ENCODE data around the gene NPIPB6.

Gene NPIPB6

DNA sequence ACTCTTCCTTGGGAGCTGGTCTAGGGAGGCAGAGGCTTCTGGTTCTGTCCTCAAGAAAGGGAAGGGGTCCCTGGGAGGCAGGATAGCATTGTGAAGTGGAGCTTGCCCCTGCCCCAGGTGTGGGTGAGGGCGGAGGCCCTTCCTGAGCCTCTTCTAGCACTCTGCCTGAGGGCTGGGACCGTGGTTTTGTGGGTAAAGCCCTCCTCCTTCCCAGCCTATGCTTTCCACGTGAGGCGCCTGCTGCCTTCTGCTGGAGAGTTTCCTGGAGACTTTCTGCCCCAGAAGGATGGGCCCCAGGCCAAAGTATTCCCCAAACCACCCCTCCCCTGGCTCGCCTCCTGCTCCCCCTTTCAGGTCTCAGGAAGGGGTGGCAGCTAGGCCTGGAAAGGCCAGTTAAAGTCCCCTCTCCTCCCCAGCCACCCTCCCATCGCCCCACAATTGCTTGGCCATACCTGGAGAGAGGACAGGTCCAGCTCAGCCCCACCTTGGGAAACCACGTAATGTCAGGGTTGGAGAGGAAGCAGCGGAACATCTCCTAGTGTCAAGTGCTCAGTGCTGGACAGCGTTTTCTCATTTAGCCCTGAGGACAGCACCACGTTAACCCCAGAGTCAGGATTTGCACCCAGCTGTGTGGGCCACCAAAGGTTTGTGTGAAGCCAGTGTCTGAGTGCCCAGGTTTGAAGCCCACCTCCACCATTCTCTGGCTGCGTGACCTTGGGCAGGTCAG lies 65.4 kb downstream of the NPIPB6 start:
- ChIA-PET CTCF (interaction anchor here (1.3 to 3.2 kb wide), 2 partner anchors 10 to 19 kb away, joined by 4 to 12 read pairs; no protein-coding TSS in a partner anchor), POLR2A (no interaction called here)
- DNase-seq (ENCODE audit: extremely low spot score): no peak
- TF ChIP-seq, protein P1, sequence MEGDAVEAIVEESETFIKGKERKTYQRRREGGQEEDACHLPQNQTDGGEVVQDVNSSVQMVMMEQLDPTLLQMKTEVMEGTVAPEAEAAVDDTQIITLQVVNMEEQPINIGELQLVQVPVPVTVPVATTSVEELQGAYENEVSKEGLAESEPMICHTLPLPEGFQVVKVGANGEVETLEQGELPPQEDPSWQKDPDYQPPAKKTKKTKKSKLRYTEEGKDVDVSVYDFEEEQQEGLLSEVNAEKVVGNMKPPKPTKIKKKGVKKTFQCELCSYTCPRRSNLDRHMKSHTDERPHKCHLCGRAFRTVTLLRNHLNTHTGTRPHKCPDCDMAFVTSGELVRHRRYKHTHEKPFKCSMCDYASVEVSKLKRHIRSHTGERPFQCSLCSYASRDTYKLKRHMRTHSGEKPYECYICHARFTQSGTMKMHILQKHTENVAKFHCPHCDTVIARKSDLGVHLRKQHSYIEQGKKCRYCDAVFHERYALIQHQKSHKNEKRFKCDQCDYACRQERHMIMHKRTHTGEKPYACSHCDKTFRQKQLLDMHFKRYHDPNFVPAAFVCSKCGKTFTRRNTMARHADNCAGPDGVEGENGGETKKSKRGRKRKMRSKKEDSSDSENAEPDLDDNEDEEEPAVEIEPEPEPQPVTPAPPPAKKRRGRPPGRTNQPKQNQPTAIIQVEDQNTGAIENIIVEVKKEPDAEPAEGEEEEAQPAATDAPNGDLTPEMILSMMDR (IDR thresholded peaks at IDR 0.05; ENCODE audit: control extremely low read depth, extremely low read depth, low read depth, missing control alignments): no peak

DNA sequence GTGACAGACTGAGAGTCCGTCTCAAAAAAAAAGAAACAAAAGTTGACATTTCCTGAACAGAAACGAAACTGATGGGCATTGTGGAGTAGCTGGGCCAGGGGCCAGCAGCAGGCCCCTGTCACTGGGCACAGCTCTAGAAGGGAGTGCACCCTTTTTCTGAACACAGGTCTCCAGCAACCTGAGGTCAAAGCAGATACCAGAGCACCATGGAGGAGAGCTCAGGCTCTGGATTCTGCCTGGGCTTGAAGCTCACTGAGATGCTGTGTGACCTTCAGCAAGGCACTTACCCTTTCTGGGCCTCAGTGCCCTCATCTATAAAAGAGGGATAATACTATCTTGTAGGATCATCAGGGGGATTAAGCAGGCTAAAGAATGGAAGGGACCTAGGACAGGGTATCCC lies 66.0 kb downstream of the NPIPB6 start:
- POLR2A ChIA-PET: no interaction called here
- DNase-seq (ENCODE audit: extremely low spot score): no peak
- TF ChIP-seq, protein P1 (IDR thresholded peaks at IDR 0.05; ENCODE audit: control extremely low read depth, extremely low read depth, low read depth, missing control alignments): no peak
- CTCF ChIA-PET: interaction anchor here (1.0 kb wide), 1 partner anchor 21 kb away, joined by 3 read pairs; no protein-coding TSS in a partner anchor

DNA sequence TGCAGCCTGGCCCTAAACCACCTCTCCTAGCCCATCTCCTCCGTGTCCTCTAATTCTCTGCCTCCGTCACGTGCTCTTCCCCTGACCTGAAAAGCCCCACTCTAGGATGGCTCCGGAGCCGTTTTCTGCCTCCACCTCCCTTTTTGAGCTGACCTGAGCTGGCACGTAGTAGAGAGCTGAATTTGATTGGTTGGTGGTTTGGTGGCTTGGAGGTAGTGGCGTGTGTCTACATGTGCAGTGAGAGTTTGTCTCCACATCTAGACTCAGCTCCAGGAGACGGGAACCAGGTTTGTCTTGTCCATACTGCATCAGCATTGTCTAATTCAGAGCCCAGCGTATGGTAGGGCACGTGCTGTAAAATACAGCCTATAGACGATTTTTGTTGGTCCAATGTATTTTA lies 68.0 kb downstream of the NPIPB6 start:
- ChIA-PET CTCF (interaction anchor here (1.3 kb wide), 1 partner anchor 17 kb away, joined by 6 read pairs; no protein-coding TSS in a partner anchor), POLR2A (no interaction called here)
- DNase-seq (ENCODE audit: extremely low spot score): no peak
- TF ChIP-seq, protein P1 (IDR thresholded peaks at IDR 0.05; ENCODE audit: control extremely low read depth, extremely low read depth, low read depth, missing control alignments): no peak

DNA sequence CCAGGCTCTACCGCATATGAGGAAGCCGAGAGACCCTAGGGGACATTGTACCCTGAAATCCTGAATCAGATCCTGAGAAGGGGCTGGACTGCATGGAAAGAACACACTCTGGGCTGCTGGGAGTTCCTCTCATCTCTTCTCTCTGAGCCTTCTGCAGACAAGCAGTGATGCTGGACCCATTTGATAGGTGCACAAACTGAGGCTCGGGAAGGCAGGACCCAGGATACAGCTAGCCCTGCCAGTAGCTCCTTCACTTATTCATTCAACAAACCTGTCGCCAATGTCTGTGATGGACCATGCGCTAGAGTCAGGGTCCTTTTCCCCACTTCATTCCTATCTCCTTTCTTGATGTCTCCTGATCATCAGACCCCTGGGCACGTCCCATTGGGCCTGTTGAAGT lies 69.1 kb downstream of the NPIPB6 start:
- DNase-seq (ENCODE audit: extremely low spot score): no peak
- POLR2A ChIA-PET: no interaction called here
- CTCF ChIA-PET: interaction anchor here (1.0 to 2.4 kb wide), 2 partner anchors 23 to 27 kb away, joined by 3 to 6 read pairs; no protein-coding TSS in a partner anchor

DNA sequence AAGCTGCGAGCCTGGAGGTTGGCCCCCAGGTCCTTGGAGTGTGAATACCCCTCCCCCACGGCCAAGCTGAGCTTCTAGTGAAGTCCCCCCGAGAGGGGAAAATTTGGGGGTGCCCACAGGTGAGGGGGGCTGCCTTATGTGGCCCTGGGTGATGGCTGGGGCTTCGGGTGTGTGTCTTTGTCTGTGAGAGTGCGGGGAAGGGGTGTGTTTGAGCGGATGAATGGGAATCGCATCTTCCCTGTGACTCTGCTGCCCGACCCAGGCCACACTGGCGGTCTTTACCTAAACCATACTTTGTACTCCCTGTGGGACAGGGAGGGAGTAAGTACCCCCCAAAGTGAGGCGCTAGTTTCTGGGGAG lies 69.7 kb downstream of the NPIPB6 start:
- ChIA-PET CTCF (interaction anchor here (1.0 to 2.4 kb wide), 3 partner anchors 23 to 76 kb away, joined by 3 to 6 read pairs (median 3); no protein-coding TSS in a partner anchor), POLR2A (no interaction called here)
- TF ChIP-seq, protein P1 (IDR thresholded peaks at IDR 0.05; ENCODE audit: control extremely low read depth, extremely low read depth, low read depth, missing control alignments): no peak
- no peak for DNase-seq (ENCODE audit: extremely low spot score)

More for the DNA sequence above, 69.1 kb downstream of the NPIPB6 start:
- TF ChIP-seq, protein P1 (IDR thresholded peaks at IDR 0.05; ENCODE audit: control extremely low read depth, extremely low read depth, low read depth, missing control alignments): no peak

DNA sequence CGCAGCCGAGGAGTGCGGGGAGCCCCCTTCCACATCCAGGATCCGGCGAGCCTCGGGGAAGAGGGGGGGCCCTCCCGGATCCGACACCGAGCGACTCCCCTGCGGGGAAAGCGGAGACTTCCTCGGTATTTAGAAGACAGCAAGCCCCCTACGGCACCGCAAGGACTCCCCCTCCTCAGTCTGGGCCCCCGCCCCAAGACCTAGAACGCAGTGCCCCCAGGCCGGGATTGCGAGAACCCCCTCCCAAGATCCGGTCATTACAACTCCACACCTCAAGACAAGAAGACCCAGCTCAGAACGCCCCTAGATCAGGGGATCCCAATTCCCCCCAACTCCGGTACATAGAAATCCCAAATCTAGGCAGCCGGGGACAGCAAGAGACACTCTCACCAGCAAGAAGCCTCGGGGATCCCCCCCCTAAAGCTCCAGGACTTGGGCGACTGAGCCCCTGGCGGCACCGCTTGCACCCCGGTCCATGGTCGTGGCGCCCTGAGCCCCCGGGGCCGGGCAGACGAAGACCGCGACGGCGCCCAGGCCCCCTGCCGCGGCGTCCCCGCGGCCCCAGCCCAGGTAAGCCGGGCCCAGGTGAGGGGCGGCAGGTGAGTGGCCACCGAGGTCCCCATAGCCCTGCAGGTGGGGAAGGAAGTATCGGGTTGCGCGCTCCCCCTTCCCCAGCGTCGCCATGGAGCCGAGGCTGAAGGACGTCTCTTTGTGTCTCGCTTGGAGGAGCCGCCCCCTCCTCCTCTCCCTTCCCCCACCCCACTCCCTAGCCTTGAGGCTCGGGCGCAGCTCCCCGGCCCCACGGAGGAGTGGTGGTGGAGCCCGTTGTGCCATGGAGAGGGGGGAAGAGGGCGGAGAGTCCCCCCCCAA lies 70.3 kb downstream of the NPIPB6 start:
- TF ChIP-seq, protein P1 (IDR thresholded peaks at IDR 0.05; ENCODE audit: control extremely low read depth, extremely low read depth, low read depth, missing control alignments): no peak
- CTCF ChIA-PET: interaction anchor here (1.3 to 2.5 kb wide), 3 partner anchors 15 to 75 kb away, joined by 3 to 11 read pairs (median 6); no protein-coding TSS in a partner anchor
- POLR2A ChIA-PET: no interaction called here
- no peak for DNase-seq (ENCODE audit: extremely low spot score)

Measured in GM10248 (cell line).